GM12892 (cell line): ENCODE results near the gene PNMA3.

ENCODE experiments used
- POLR2A ChIP-seq: IDR thresholded peaks from 2 replicates; pipeline ENCODE4 v1.6.1; 2011; ENCODE audit warnings: low read depth, low read length, control low read depth
- POLR2AphosphoS5 ChIP-seq: IDR thresholded peaks from 2 replicates; pipeline ENCODE4 v1.6.1; 2011; ENCODE audit warnings: low read depth, low read length, control low read depth
- TAF1 ChIP-seq: IDR thresholded peaks from 2 replicates; pipeline ENCODE4 v1.6.1; 2011; ENCODE audit warnings: low read depth, mild to moderate bottlenecking, control low read depth, low read length, borderline replicate concordance

DNA sequence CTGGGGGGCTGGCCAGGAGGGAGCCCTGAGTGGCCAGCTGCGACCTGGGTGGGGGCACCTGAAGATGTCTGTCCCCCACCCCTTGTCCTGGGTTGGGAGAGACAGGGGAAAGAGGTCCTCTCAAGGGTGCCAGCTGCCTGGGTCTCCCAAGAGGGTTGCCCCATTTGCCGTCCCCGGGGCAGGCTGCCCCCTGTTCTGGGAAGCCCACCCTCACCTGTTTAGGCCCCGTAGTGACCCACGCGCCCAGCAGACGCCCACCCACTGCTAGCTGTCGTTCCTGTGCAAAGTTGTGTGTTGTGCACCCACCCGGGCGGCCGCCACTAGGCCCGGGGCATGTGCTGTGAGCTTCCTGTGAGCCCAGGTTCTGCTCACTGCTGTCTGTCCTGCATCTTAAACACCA is 25.5 kb upstream of the PNMA3 start:
- TF ChIP-seq POLR2A = no peak
- TF ChIP-seq POLR2AphosphoS5 = no peak
- no peak for TF ChIP-seq TAF1
